HepG2 (cell line): ENCODE results near the gene NUB1. TPM values are rescaled to one million over a fixed set of nuclear protein-coding genes. Genes with fewer than 3 reads are reported as not detected.

ENCODE experiments used
- ATAC-seq: fragments of 200-7000 bp; cut with Tn5 transposase; 3 replicates; pipeline ENCODE4 v1.9.1; 2020; ENCODE audit warnings: mild to moderate bottlenecking, moderate library complexity
- BruUV-seq: library from RNA; stranded (reverse); fragments of 400-500 nt; replicated peaks from 2 replicates; lab custom pipeline; 2021; lab: Mats Ljungman, UMichigan
- CTCF ChIA-PET: fragments of 300-600 bp; formaldehyde crosslinking; extraction: SDS; loops from one replicate; lab custom pipeline; 2021; ENCODE audit warnings: low total read pairs, inconsistent platforms, low intra/inter-chr PET ratio; lab: Yijun Ruan, JAX
- POLR2A ChIA-PET: fragments of 350-600 bp; sonication (Branson Sonifier 250); formaldehyde crosslinking; loops from one replicate; lab custom pipeline; 2020; ENCODE audit warnings: antibody characterized with exemption, inconsistent platforms; lab: Yijun Ruan, JAX
- DNase-seq: peaks from one replicate; pipeline ENCODE4 v3.0.0-alpha.2; 2015; ENCODE audit warnings: low spot score
- FAIRE-seq: peaks from 3 replicates; lab custom pipeline; 2011; peaks lifted over from hg19 to GRCh38; lab: Jason Lieb, UNC
- H2AFZ ChIP-seq: one replicate; pipeline ENCODE4 v1.6.1; 2011; ENCODE audit warnings: low read length, inconsistent platforms
- H3K27ac ChIP-seq: fragments of 300-600 bp; 3 replicates; pipeline ENCODE4 v1.8.0; 2011; ENCODE audit warnings: mixed run types, mild to moderate bottlenecking, mixed read lengths, low read length, inconsistent platforms; ENCODE audit not compliant: insufficient read depth; ENCODE audit errors: extremely low read length
- H3K27me3 ChIP-seq, 2 experiments: fragments of 200-600 bp in 1 of 2; 2 replicates in 1 of 2; 3 replicates in 1 of 2; pipeline versions ENCODE4 v1.6.0 to v1.8.0; 2011; ENCODE audit warnings: low read length in 2 of 2, mild to moderate bottlenecking in 2 of 2, moderate library complexity in 2 of 2, inconsistent platforms in 1 of 2; ENCODE audit not compliant: insufficient read depth in 2 of 2, control insufficient read depth in 1 of 2
- H3K36me3 ChIP-seq, 2 experiments: fragments of 200-600 bp in 1 of 2; replicated peaks in 1 of 2; 2 replicates in 1 of 2; 3 replicates in 1 of 2; pipeline versions ENCODE4 v1.5.1 to v1.8.0; 2011; ENCODE audit warnings: low read length in 2 of 2, inconsistent platforms in 1 of 2; ENCODE audit not compliant: insufficient read depth in 2 of 2, control insufficient read depth in 1 of 2
- H3K4me1 ChIP-seq: 2 replicates; pipeline ENCODE4 v1.5.1; 2012; ENCODE audit warnings: low read length, inconsistent platforms; ENCODE audit not compliant: insufficient read depth
- H3K4me2 ChIP-seq: 2 replicates; pipeline ENCODE4 v1.6.0; 2011; ENCODE audit warnings: low read depth, low read length, inconsistent platforms
- H3K4me3 ChIP-seq, 3 experiments: fragments of 200-600 bp in 1 of 3; sonication (generic), shearing (Covaris generic) in 1 of 3; replicated peaks in 1 of 3; 2 replicates each; pipeline ENCODE4 v1.5.1; 2011 to 2016; ENCODE audit warnings: low read length in 3 of 3, inconsistent platforms in 2 of 3, low read depth in 2 of 3, mild to moderate bottlenecking in 2 of 3, control low read depth in 1 of 3, mixed read lengths in 1 of 3; ENCODE audit not compliant: insufficient read depth in 1 of 3
- H3K79me2 ChIP-seq: one replicate; pipeline ENCODE4 v1.6.1; 2011; ENCODE audit warnings: low read length, inconsistent platforms; ENCODE audit not compliant: insufficient read depth
- H3K9ac ChIP-seq: 2 replicates; pipeline ENCODE4 v1.6.0; 2011; ENCODE audit warnings: mild to moderate bottlenecking, low read depth, low read length, inconsistent platforms; ENCODE audit not compliant: insufficient read depth
- H3K9me3 ChIP-seq: 2 replicates; pipeline ENCODE4 v1.5.1; 2012; ENCODE audit warnings: mild to moderate bottlenecking, low read length
- H4K20me1 ChIP-seq: 2 replicates; pipeline ENCODE4 v1.6.0; 2011; ENCODE audit warnings: inconsistent platforms, mild to moderate bottlenecking, low read length, moderate library complexity; ENCODE audit not compliant: insufficient read depth
- ARID3A ChIP-seq: IDR thresholded peaks from 2 replicates; pipeline ENCODE4 v1.6.1; 2012; ENCODE audit warnings: low read depth, low read length, improper control_type of control experiment
- ATF7 ChIP-seq, 2 experiments: fragments of 450-650 bp in 1 of 2; sonication (generic) in 1 of 2; formaldehyde crosslinking in 1 of 2; IDR thresholded peaks; 2 replicates each; pipeline versions ENCODE4 v1.4.0 to v1.6.1; 2016 to 2020; ENCODE audit warnings: antibody characterized with exemption in 1 of 2, mild to moderate bottlenecking in 1 of 2, missing genetic modification reagents in 1 of 2
- CHD4 ChIP-seq: fragments of 200-600 bp; sonication (generic); IDR thresholded peaks from 2 replicates; pipeline ENCODE4 v1.7.0; 2017; ENCODE audit warnings: mild to moderate bottlenecking, low read length, borderline replicate concordance
- DDIT3 ChIP-seq: sonication (generic); formaldehyde crosslinking; IDR thresholded peaks from 2 replicates; pipeline ENCODE4 v1.4.0; 2020; ENCODE audit warnings: mild to moderate bottlenecking, missing genetic modification reagents
- STAG1 ChIP-seq: sonication (generic); formaldehyde crosslinking; IDR thresholded peaks from 2 replicates; pipeline ENCODE4 v1.4.0; 2020; ENCODE audit warnings: missing genetic modification reagents
- ZIK1 ChIP-seq: sonication (generic); formaldehyde crosslinking; IDR thresholded peaks from 2 replicates; pipeline ENCODE4 v1.5.0; 2020; ENCODE audit warnings: mild to moderate bottlenecking, low read depth, missing genetic modification reagents, borderline replicate concordance
- ZNF441 ChIP-seq: sonication (generic); formaldehyde crosslinking; IDR thresholded peaks from 2 replicates; pipeline ENCODE4 v1.7.0; 2021; ENCODE audit warnings: missing genetic modification reagents, borderline replicate concordance
- WGBS: methylation state at CpG from one replicate; pipeline ENCODE4 v1.1.6; 2017; ENCODE audit warnings: low lambda C conversion rate; 5-methylcytosine and 5-hydroxymethylcytosine counted together
- in situ Hi-C: cut with HindIII; loops from 2 replicates; pipeline ENCODE4 v1.10.0; 2017; ENCODE audit warnings: low pct_unique_long_range_greater_than_20kb; ENCODE audit not compliant: extremely low pct_ligation_motif_present
- intact Hi-C: fragments of 100-400 bp; cut with micrococcal nuclease; formaldehyde crosslinking; loops from one replicate; pipeline ENCODE4 v1.10.0; 2022; ENCODE audit not compliant: unreplicated experiment
- polyA plus RNA-seq, 8 experiments: library from polyadenylated mRNA; depleted of rRNA in 3 of 8; stranded (reverse) in 7 of 8; unstranded in 1 of 8; fragments of >200 nt; fragmentation: Illumina TruSeq in 4 of 8; extraction: Trizol in 4 of 8; gene quantifications; 2 replicates each; pipeline versions ENCODE4 v1.2.1 to v1.2.3, GENCODE V29; 2011 to 2016; ENCODE audit warnings: low read depth in 4 of 8, missing spikeins in 1 of 8, mixed read lengths in 1 of 8; ENCODE audit not compliant: insufficient read depth in 1 of 8
- total RNA-seq, 5 experiments: library from RNA; depleted of rRNA; stranded (reverse); fragments of >200 nt; fragmentation: Illumina TruSeq; extraction: Trizol; gene quantifications; 2 replicates each; pipeline ENCODE4 v1.2.3, GENCODE V29; 2016; ENCODE audit warnings: low read depth in 1 of 5
- TF ChIP-seq, protein P1 (sequence below): sonication (generic); formaldehyde crosslinking; IDR thresholded peaks from 2 replicates; pipeline ENCODE4 v1.5.0; 2020; ENCODE audit warnings: mild to moderate bottlenecking, missing genetic modification reagents, moderate library complexity

NUB1 gene
- total and polyA plus RNA-seq, 2 of the 13 experiments (the other 11 are each of a cell fraction or from before 2014, with no cell fraction given): 27.1 to 37.0 TPM

DNA sequence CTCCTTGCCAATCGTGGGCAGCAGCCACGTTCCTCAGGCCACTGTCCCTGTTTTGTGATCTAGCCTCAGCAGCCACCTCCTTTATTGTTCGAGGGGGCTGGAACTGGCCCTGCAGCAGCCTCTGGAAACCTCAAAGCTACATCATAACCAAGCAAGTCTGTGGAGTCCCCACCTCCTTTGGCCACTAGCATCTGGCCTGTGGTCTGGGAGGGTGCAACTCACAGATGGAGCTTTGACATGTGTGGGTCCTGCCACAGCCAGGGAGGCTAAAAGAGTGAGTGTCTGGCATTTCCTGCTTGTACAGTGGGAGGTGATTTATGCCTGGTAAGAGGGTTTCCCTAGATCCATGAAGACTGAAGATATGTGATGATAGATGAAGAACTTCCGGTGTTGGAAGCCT is 32.3 kb upstream of the NUB1 start:
- ChIA-PET CTCF (no interaction called here), POLR2A (no interaction called here)
- Histone ChIP-seq H3K9ac (no peak overlapping the region), H3K27me3 (peaks cover 0 to 41% of the 10 kb centered on the region in 2 experiments; a peak in 2 of 5 replicates), H3K4me1 (no peaks in the 10 kb centered on the region), H3K4me3 (no peak overlapping the region), H3K4me2 (no peak overlapping the region), H3K36me3 (no peaks in the 10 kb centered on the region), H3K9me3 (peaks cover 4% of the 10 kb centered on the region), H2AFZ (no peak overlapping the region), H3K27ac (no peak overlapping the region), H4K20me1 (no peaks in the 10 kb centered on the region), H3K79me2 (no peaks in the 10 kb centered on the region)
- ATAC-seq: no peak
- BruUV-seq: no TSS peak
- in situ Hi-C loops (loop anchor here (10.0 kb wide), 2 partner anchors 115 to 185 kb away; no protein-coding TSS in a partner anchor), intact Hi-C loops (loop anchor here (10.0 kb wide), 2 partner anchors 135 to 175 kb away; no protein-coding TSS in a partner anchor)
- no peak for FAIRE-seq
- TF ChIP-seq ATF7 (IDR thresholded peaks at IDR 0.05) (no peak), ATF7 (CRISPR knock-in tag; IDR thresholded peaks at IDR 0.05) (no peak), ZNF441 (no peak), DDIT3 (CRISPR knock-in tag) (no peak)
- no peak for DNase-seq
- 11% methylated on average over 4 of the region's 4 CpGs for WGBS

DNA sequence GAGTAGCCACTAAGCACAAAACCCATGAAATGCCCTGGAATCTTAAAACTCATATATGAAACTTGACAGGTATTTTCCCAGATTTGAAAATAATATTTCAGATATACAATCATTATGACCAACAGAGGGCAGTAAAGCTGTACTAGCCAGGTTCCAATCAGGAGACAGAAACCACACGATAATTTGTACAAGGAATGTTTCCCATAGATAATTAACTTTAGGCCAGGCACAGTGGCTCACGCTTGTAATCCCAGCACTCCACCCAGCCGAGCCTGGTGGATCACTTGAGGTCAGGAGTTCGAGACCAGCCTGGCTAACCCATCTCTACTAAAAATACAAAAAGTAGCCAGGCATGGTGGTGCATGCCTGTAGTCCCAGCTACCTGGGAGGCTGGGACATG is 31.0 kb upstream of the NUB1 start:
- DNase-seq (peak; percentile 62), ATAC-seq (peak; percentile 64), FAIRE-seq (peak; percentile 60)
- no peak overlapping the region for H3K9ac ChIP-seq
- no peak overlapping the region for H3K4me3 ChIP-seq
- H3K27me3 ChIP-seq: peaks cover 0 to 29% of the 10 kb centered on the region in 2 experiments; a peak in 2 of 5 replicates
- peaks cover 6% of the 10 kb centered on the region; the same call in 1 of the 2 replicates for H3K4me1 ChIP-seq
- no peaks in the 10 kb centered on the region for H3K79me2 ChIP-seq
- POLR2A ChIA-PET: interaction anchor here (1.0 kb wide), 1 partner anchor 31 kb away, joined by 4 read pairs; the partner anchor contains the start of gene NUB1
- no peak overlapping the region for H3K27ac ChIP-seq
- WGBS: 0% methylated on average over 4 of the region's 4 CpGs
- no peak overlapping the region for H3K4me2 ChIP-seq
- H2AFZ ChIP-seq: no peak overlapping the region
- no peaks in the 10 kb centered on the region for H3K36me3 ChIP-seq
- intact Hi-C loops: loop anchor here (1.0 kb wide), 1 partner anchor 40 kb away; no protein-coding TSS in a partner anchor
- BruUV-seq: no TSS peak
- no peaks in the 10 kb centered on the region for H4K20me1 ChIP-seq
- H3K9me3 ChIP-seq: peaks cover 4% of the 10 kb centered on the region
- in situ Hi-C loops: no loop called here
- TF ChIP-seq ARID3A (peak; percentile 63), ZIK1 (CRISPR knock-in tag) (no peak), CHD4 (peak; percentile 55; the same call in 1 of the 2 replicates), STAG1 (peak; percentile 39)
- TF ChIP-seq, protein P1, sequence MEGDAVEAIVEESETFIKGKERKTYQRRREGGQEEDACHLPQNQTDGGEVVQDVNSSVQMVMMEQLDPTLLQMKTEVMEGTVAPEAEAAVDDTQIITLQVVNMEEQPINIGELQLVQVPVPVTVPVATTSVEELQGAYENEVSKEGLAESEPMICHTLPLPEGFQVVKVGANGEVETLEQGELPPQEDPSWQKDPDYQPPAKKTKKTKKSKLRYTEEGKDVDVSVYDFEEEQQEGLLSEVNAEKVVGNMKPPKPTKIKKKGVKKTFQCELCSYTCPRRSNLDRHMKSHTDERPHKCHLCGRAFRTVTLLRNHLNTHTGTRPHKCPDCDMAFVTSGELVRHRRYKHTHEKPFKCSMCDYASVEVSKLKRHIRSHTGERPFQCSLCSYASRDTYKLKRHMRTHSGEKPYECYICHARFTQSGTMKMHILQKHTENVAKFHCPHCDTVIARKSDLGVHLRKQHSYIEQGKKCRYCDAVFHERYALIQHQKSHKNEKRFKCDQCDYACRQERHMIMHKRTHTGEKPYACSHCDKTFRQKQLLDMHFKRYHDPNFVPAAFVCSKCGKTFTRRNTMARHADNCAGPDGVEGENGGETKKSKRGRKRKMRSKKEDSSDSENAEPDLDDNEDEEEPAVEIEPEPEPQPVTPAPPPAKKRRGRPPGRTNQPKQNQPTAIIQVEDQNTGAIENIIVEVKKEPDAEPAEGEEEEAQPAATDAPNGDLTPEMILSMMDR (CRISPR knock-in tag): peak; percentile 24; the same call in 1 of the 2 replicates
- CTCF ChIA-PET: interaction anchor here (0.7 to 1.4 kb wide), 2 partner anchors 40 to 449 kb away, joined by 3 to 14 read pairs; no protein-coding TSS in a partner anchor
